Endothelial cell of umbilical vein (primary cell): ENCODE data around the gene WRAP73. TPM values are rescaled to one million over a fixed set of nuclear protein-coding genes. Genes with fewer than 3 reads are reported as not detected.

Experiments
- BruUV-seq: library from RNA; stranded (reverse); fragments of 400-500 nt; replicated peaks from 2 replicates; lab custom pipeline; 2021; lab: Mats Ljungman, UMichigan
- CTCF ChIA-PET: fragments of 300-600, 350-600 bp; sonication (Branson Sonifier 250); formaldehyde crosslinking; loops from one replicate; lab custom pipeline; 2021; ENCODE audit warnings: antibody characterized with exemption, inconsistent platforms; lab: Charles Lee
- POLR2A ChIA-PET: fragments of 300-600, 350-600 bp; sonication (Branson Sonifier 250); formaldehyde crosslinking; loops from one replicate; lab custom pipeline; 2021; ENCODE audit warnings: antibody characterized with exemption, inconsistent platforms; lab: Charles Lee
- DNase-seq: peaks from one replicate; pipeline ENCODE4 v3.0.0-alpha.2; 2011; ENCODE audit warnings: low read depth, low spot score
- FAIRE-seq: peaks from 2 replicates; lab custom pipeline; 2011; peaks lifted over from hg19 to GRCh38; lab: Jason Lieb, UNC
- H2AFZ ChIP-seq: 2 replicates; pipeline ENCODE4 v1.6.0; 2012; ENCODE audit warnings: low read depth, low read length, control low read depth, inconsistent platforms
- H3K27ac ChIP-seq: 2 replicates; pipeline ENCODE4 v1.5.1; 2011; ENCODE audit warnings: low read depth, mild to moderate bottlenecking, control low read depth, low read length, moderate library complexity; ENCODE audit not compliant: insufficient read depth
- H3K27me3 ChIP-seq, 2 experiments: 2 replicates each; pipeline versions ENCODE4 v1.6.0 to v1.6.1; 2011; ENCODE audit warnings: low read length in 2 of 2, mixed read lengths in 1 of 2; ENCODE audit not compliant: control insufficient read depth in 2 of 2, insufficient read depth in 2 of 2
- H3K36me3 ChIP-seq, 2 experiments: 2 replicates in 1 of 2; 3 replicates in 1 of 2; pipeline ENCODE4 v1.5.1; 2011; ENCODE audit warnings: low read length in 2 of 2, mild to moderate bottlenecking in 1 of 2, moderate library complexity in 1 of 2; ENCODE audit not compliant: control insufficient read depth in 2 of 2, insufficient read depth in 2 of 2; ENCODE audit errors: extremely low read depth in 1 of 2
- H3K4me1 ChIP-seq: 3 replicates; pipeline ENCODE4 v1.5.1; 2011; ENCODE audit warnings: mild to moderate bottlenecking, low read length; ENCODE audit not compliant: control insufficient read depth, insufficient read depth; ENCODE audit errors: extremely low read depth
- H3K4me2 ChIP-seq: 2 replicates; pipeline ENCODE4 v1.6.1; 2011; ENCODE audit warnings: low read length, control low read depth, mixed read lengths; ENCODE audit not compliant: insufficient read depth
- H3K4me3 ChIP-seq, 3 experiments: fragments of 200-600 bp in 1 of 3; sonication (generic), shearing (Covaris generic) in 1 of 3; replicated peaks in 1 of 3; 2 replicates each; pipeline ENCODE4 v1.5.1; 2011 to 2016; ENCODE audit warnings: control low read depth in 3 of 3, low read length in 3 of 3, mild to moderate bottlenecking in 2 of 3, inconsistent platforms in 1 of 3, low read depth in 1 of 3, moderate library complexity in 1 of 3; ENCODE audit not compliant: insufficient read depth in 1 of 3
- H3K79me2 ChIP-seq: 2 replicates; pipeline ENCODE4 v1.6.0; 2012; ENCODE audit warnings: low read length, inconsistent platforms; ENCODE audit not compliant: control insufficient read depth, insufficient read depth
- H3K9ac ChIP-seq: replicated peaks from 2 replicates; pipeline ENCODE3; 2011; ENCODE audit warnings: low read length, control low read depth; ENCODE audit not compliant: insufficient read depth; ENCODE audit errors: extremely low read depth
- H3K9me1 ChIP-seq: replicated peaks from 3 replicates; pipeline ENCODE4 v1.6.0; 2011; ENCODE audit warnings: mild to moderate bottlenecking, low read length; ENCODE audit not compliant: control insufficient read depth, insufficient read depth; ENCODE audit errors: extremely low read depth
- H3K9me3 ChIP-seq: replicated peaks from 2 replicates; pipeline ENCODE4 v1.5.1; 2012; ENCODE audit warnings: low read length, inconsistent platforms; ENCODE audit not compliant: control insufficient read depth, insufficient read depth
- H4K20me1 ChIP-seq: replicated peaks from 2 replicates; pipeline ENCODE3; 2011; ENCODE audit warnings: mild to moderate bottlenecking, low read length; ENCODE audit not compliant: control insufficient read depth, insufficient read depth; ENCODE audit errors: extremely low read depth
- EZH2 ChIP-seq: IDR thresholded peaks from 2 replicates; pipeline ENCODE4 v1.6.1; 2012; ENCODE audit warnings: borderline replicate concordance, low read depth, mild to moderate bottlenecking, moderate library complexity, low read length, inconsistent platforms; ENCODE audit not compliant: severe bottlenecking
- GATA2 ChIP-seq: IDR thresholded peaks from 2 replicates; pipeline ENCODE4 v1.7.0; 2011; ENCODE audit warnings: low read depth, mild to moderate bottlenecking, moderate library complexity, mixed read lengths, low read length; ENCODE audit not compliant: insufficient read length, insufficient read depth
- JUN ChIP-seq: IDR thresholded peaks from 2 replicates; pipeline ENCODE4 v1.6.1; 2011; ENCODE audit warnings: borderline replicate concordance, low read depth; ENCODE audit not compliant: insufficient read length, insufficient read depth
- MYC ChIP-seq: IDR thresholded peaks from one replicate; pipeline ENCODE4 v1.6.1; 2011; ENCODE audit warnings: mild to moderate bottlenecking, low read depth, low read length
- POLR2A ChIP-seq: IDR thresholded peaks from 2 replicates; pipeline ENCODE4 v1.6.1; 2012; ENCODE audit warnings: low read depth, mild to moderate bottlenecking, control low read depth, low read length
- POLR2AphosphoS5 ChIP-seq: IDR thresholded peaks from 2 replicates; pipeline ENCODE4 v1.6.1; 2012; ENCODE audit warnings: low read depth, mild to moderate bottlenecking, control low read depth, low read length, moderate library complexity; ENCODE audit not compliant: insufficient read depth
- dilution Hi-C: fragments of 300-500 bp; cut with MboI; formaldehyde crosslinking; loops from one replicate; pipeline ENCODE4 v1.15.0; 2019; ENCODE audit warnings: low sequenced_read_pairs; ENCODE audit not compliant: extremely low pct_ligation_motif_present
- intact Hi-C: fragments of 100-400 bp; cut with micrococcal nuclease; formaldehyde crosslinking; loops from one replicate; pipeline ENCODE4 v1.10.0; 2022
- polyA plus RNA-seq, 4 experiments: library from polyadenylated mRNA; depleted of rRNA in 3 of 4; stranded (reverse) in 3 of 4; unstranded in 1 of 4; fragments of >200 nt; gene quantifications; 2 replicates each; pipeline versions ENCODE4 v1.2.1 to v1.2.3, GENCODE V29; 2011 to 2012; ENCODE audit warnings: missing spikeins in 1 of 4
- total RNA-seq: library from RNA; stranded (reverse); gene quantifications from 2 replicates; pipeline ENCODE4 v1.2.3, GENCODE V29; 2021
- TF ChIP-seq, protein P1 (sequence below), 2 donors: IDR thresholded peaks; 1 replicate in 1 of 2; 2 replicates in 1 of 2; pipeline ENCODE4 v1.5.1; 2011; ENCODE audit warnings: low read length in 2 of 2, mild to moderate bottlenecking in 2 of 2, moderate library complexity in 2 of 2, control low read depth in 1 of 2, inconsistent platforms in 1 of 2, low read depth in 1 of 2; ENCODE audit not compliant: insufficient read depth in 1 of 2; ENCODE audit errors: extremely low read depth in 1 of 2

Gene WRAP73
- total and polyA plus RNA-seq, 2 donors (not counting 3 experiments of a cell fraction or from before 2014, with no cell fraction given), result 23.0 to 50.7 TPM

- BruUV-seq, result no TSS peak
- POLR2A ChIA-PET, result no interaction called here
- intact Hi-C loops (no loop called here), dilution Hi-C loops (no loop called here)
- H3K27ac ChIP-seq, result no peak overlapping the region
- FAIRE-seq (no peak), DNase-seq (no peak)
- no peak overlapping the region for H3K4me2 ChIP-seq
- no peaks in the 10 kb centered on the region for H3K4me1 ChIP-seq
- H3K36me3 ChIP-seq, result no peaks in the 10 kb centered on the region
- TF ChIP-seq POLR2A (no peak), MYC (no peak), JUN (no peak), GATA2 (no peak), EZH2 (no peak)
- no peaks in the 10 kb centered on the region for H3K9me3 ChIP-seq
- H3K79me2 ChIP-seq, result no peaks in the 10 kb centered on the region
- CTCF ChIA-PET, result interaction anchor here (1.4 to 1.6 kb wide), 2 partner anchors 9 to 37 kb away, joined by 3 read pairs; no protein-coding TSS in a partner anchor
- H3K9ac ChIP-seq, result no peak overlapping the region
- peaks cover 14 to 37% of the 10 kb centered on the region in 2 experiments for H3K27me3 ChIP-seq
- H3K9me1 ChIP-seq, result no peaks in the 10 kb centered on the region
- H2AFZ ChIP-seq, result no peak overlapping the region
- H3K4me3 ChIP-seq, result no peak overlapping the region
- H4K20me1 ChIP-seq, result no peaks in the 10 kb centered on the region
Measured at GRCh38 chr1:3657578-3658230, 7.8 kb upstream of the WRAP73 start.

DNA sequence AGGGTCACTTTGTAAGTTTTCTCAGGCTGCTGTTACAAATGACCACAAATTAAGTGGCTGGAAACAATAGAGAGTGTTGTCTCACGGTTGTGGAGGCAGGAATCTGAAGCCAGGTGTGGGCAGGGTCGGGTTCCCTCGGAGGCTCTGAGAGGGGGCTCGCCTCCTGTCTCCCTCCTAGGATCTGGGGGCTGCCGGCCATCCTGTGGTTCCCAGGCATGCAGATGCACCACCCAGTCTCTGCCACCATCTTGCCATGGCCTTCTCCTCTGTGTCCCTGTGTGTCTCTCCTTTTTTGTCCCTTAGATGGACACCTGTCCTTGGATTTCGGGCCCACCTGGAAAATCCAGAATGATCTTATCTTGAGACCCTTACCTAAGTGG lies 7.2 kb upstream of the WRAP73 start:
- Histone ChIP-seq H3K27ac (no peak overlapping the region), H3K27me3 (peaks cover 15 to 42% of the 10 kb centered on the region in 2 experiments), H3K36me3 (no peaks in the 10 kb centered on the region), H3K4me1 (no peaks in the 10 kb centered on the region), H3K4me2 (no peak overlapping the region), H3K4me3 (no peak overlapping the region), H3K9me1 (no peaks in the 10 kb centered on the region), H3K9ac (no peak overlapping the region), H3K9me3 (no peaks in the 10 kb centered on the region), H3K79me2 (no peaks in the 10 kb centered on the region), H4K20me1 (no peaks in the 10 kb centered on the region), H2AFZ (no peak overlapping the region)
- CTCF ChIA-PET, result interaction anchor here (1.3 to 1.4 kb wide), 2 partner anchors 8 to 10 kb away, joined by 3 read pairs; no protein-coding TSS in a partner anchor
- no peak for DNase-seq
- no peak for FAIRE-seq
- POLR2A ChIA-PET, result no interaction called here
- BruUV-seq, result no TSS peak
- intact Hi-C loops, result no loop called here
- TF ChIP-seq GATA2 (no peak), POLR2AphosphoS5 (no peak)
- TF ChIP-seq, protein P1, sequence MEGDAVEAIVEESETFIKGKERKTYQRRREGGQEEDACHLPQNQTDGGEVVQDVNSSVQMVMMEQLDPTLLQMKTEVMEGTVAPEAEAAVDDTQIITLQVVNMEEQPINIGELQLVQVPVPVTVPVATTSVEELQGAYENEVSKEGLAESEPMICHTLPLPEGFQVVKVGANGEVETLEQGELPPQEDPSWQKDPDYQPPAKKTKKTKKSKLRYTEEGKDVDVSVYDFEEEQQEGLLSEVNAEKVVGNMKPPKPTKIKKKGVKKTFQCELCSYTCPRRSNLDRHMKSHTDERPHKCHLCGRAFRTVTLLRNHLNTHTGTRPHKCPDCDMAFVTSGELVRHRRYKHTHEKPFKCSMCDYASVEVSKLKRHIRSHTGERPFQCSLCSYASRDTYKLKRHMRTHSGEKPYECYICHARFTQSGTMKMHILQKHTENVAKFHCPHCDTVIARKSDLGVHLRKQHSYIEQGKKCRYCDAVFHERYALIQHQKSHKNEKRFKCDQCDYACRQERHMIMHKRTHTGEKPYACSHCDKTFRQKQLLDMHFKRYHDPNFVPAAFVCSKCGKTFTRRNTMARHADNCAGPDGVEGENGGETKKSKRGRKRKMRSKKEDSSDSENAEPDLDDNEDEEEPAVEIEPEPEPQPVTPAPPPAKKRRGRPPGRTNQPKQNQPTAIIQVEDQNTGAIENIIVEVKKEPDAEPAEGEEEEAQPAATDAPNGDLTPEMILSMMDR (IDR thresholded peaks at IDR 0.05; ENCODE audit: extremely low read depth in 1 of 2, insufficient read depth in 1 of 2, low read depth in 1 of 2, low read length in 2 of 2), result no peak
- dilution Hi-C loops, result no loop called here
